Fibroblast of skin of left quadriceps (primary cell): Measurements from ENCODE around the gene STXBP5.

ENCODE experiments used
- DNase-seq, 2 experiments: peaks; one replicate each; pipeline ENCODE4 v3.0.0-alpha.2; 2013; ENCODE audit warnings: low read depth in 2 of 2

The STXBP5 gene

DNA sequence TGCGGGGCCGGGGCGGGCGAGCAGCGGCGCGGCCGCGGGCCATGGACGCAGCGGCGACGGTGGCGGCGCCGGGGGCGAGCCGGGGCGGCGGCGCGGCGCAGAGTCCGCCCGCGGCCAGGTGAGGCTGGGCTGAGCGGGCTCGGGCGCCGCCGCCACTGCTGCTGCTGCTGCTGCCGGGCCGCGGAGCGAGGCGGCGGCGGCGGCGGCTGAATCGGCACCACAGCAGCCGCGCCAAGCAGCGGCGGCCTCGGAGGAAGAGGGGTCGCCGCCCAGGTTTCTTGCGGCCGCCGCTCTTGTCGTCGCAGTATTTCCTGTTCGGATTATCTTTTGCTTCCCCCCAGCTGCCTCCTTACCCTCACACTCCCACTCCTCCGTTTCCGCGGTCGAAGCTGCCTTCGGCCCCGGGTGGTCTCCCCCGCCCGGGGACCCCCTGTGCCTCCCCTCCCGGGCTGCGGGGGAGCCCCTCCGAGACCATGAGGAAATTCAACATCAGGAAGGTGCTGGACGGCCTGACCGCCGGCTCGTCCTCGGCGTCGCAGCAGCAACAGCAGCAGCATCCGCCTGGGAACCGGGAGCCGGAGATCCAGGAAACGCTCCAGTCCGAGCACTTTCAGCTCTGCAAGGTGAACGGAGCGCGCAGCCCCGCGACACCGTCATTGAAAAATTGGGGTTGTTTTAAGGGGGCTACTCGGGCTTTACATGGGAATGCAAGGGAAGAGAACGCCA lies at the start of gene STXBP5:
TSS of gene STXBP5 (plus strand) at position 358 of the 726 bp plus-strand sequence. CDS start at position 474, 116 bp downstream.
- no peak for DNase-seq

DNA sequence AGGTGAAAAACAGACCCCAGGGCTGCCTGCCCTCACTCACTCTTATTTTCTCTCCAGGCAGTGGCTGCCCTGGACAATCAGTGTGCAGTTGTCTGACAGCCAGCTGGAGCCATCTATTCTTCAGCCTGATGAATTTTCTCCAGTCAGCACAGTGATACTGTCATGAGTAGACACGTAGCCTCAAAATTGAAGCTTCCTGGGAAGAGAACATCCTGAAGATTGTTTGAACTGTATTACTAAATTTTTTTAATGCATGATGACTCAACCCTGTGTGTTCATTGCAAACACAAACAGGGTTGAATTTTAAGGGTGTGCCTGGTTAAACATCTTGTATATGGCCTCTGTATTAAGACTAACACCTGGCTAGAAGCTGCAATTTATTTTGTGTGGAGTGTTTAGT lies 49.8 kb upstream of the STXBP5 start:
- DNase-seq = no peak

- DNase-seq = no peak
Observed at GRCh38 chr6:147156218-147156617, 48.0 kb upstream of the STXBP5 start.

DNA sequence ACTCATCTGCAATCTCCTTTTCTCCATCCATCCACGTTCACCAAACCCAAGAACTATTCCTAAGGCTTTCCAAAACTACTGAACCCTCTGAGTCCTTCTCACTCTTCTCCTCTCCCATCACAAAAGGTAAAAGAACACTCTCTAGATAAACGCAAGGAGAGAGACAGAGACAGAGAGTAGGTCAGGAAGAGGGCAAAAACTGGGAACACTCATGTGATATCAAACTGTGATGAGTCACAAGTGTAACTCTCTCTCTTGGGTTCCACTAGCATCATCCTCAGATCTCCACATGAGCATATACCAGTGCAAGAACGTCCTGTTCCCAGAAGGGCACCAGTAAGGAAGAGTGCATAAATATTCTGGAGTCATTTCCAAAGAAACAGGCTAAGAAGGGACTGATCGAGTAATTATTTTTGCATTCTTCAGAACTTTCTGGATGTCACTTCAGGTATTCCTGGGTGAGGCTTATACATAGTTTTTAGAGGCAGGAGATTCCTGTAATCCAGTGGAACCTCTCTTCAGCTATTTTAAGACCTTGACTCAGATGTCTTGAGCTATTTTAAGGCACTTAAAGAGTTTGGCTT lies 47.3 kb upstream of the STXBP5 start:
- no peak for DNase-seq

DNA sequence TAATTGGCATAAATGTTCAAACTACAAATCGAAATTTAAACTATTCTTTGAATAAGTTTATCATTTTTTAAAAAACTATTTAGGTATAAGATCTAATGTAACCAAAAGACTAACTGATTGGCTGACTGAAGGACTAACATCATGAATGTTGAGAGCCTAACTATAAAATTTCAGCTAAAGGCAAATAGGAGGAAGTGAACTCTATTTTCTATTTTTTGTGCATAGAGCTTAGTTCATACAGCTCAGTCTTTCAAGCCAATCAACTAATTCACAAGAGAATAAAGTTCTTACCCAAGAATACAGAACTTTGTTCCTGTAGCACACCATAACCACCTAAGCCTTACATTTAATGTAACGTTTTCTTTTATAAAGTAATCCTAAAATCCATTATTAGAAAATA lies 46.3 kb upstream of the STXBP5 start:
- DNase-seq = no peak

- DNase-seq = no peak
Observed at GRCh38 chr6:147158881-147159280, 45.3 kb upstream of the STXBP5 start.

DNA sequence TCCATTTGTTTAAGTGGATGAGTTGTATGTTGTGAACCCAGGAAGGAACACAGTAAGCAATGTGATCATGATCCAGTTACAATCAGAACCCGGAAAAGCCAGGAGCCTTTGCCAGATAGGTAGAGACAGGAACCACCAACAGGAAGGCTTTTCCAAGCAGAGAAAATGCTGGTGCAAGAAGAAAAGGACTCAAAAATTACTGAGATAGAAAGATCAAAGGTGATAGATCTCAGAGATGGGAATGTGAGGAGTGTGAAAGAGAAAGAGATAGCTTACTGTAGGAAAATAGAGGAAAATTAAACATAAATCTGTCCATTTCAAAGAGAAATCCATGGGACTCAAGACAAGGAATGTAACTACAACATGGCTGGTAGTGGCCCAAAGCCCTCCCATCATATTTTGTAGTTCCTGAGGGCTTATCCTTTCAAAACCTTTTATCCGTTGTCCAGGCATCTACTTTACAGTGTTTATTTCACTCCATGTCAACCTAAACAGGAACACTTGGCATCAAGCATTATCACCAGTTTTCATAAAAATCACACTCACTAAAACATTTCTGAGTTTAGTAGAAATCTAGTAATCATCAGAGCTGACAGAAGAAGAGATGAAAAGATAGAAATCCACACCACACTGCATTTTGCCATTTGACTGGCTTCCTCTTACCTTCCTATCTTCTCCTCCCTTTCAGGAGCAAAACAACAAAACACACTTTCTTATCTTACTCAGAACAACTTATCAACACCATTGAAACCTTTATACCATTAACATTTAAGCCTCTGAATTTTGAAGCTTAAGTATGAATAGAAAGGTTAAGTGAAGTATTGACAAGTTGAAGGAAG lies 44.5 kb upstream of the STXBP5 start:
- no peak for DNase-seq

GRCh38 chr6:147160593-147160992 lies 43.6 kb upstream of the STXBP5 start:
- no peak for DNase-seq

DNA sequence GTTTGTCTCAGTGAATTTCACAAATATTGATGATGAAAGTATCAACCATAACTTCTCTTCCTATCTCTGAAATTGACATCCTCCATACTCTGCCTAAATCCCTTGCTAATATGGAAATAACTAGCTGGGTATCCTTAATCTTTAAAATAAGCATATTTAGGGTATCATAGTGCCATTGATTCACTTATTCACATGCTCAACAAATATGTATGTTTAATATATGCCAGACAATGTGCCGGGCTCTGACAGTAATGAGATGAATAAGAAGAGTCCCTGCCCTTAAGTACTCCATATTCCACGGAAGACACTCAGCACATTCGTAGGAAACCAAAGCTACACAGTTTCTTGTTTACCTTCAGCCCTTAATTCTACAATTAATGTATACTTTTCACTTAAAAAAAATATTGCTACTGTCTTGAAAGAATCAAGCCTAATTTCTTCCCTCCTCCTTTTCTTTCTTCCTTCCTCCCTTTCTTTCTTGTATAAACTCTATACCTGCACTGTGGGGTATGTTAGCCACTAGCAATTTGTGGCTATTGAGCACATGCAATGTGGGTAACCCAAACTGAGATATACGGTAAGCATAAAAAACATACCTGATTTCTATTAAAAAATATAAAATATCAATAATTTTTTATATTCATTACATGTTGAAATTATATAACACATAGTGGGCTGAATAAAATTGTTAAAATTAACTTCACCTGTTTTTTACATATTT lies 42.8 kb upstream of the STXBP5 start:
- no peak for DNase-seq

GRCh38 chr6:147161974-147162495 lies 42.2 kb upstream of the STXBP5 start:
- peak; percentile 63 to 64 for DNase-seq

DNA sequence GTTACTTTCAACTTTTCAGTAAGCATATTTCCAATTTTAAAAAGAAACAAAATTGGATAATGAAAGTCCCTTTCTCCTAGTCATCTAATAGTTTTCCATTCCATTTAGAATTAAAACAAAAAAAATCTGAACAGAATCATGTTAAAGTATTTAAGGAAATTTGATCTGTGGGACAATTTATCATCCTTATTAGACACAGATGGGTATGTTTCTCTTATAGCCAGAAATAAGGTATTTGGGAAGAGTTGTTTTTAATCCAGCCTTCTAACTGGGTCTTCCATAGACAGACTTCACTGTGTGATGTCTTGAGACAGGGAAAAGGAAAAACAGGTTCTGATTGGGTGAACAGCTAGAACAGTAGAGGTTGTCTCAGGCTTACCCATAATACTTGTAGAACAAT lies 39.5 kb upstream of the STXBP5 start:
- DNase-seq = no peak

DNA sequence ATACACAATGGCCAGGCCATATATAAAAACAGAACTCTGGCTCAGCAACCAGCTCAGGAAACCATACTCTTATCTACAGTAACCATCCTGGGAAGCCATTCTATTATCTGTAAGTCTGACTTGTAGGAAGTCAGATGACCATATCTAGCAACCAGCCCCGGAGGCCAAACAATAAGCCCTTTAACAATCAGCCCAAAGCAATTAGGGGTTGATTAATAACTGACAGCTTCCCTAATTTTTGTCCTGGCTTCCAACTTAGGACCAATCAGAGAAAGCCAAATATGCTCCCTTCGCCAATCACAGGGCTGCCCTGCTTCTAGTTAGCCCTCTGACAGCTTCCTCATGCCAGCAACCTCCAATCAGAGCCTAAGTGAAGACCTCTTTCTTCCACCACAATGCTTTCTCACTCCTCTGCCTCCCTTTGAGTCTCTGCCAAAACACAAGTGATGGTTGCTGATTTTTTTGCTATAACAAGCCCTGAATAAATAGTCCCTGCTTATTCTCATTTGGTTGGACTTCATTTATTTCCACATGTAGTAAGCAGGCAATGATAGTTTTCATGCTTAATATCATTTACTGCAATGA lies 37.8 kb upstream of the STXBP5 start:
- no peak for DNase-seq

- DNase-seq = no peak
Observed at GRCh38 chr6:147166992-147167391, 37.2 kb upstream of the STXBP5 start.

DNA sequence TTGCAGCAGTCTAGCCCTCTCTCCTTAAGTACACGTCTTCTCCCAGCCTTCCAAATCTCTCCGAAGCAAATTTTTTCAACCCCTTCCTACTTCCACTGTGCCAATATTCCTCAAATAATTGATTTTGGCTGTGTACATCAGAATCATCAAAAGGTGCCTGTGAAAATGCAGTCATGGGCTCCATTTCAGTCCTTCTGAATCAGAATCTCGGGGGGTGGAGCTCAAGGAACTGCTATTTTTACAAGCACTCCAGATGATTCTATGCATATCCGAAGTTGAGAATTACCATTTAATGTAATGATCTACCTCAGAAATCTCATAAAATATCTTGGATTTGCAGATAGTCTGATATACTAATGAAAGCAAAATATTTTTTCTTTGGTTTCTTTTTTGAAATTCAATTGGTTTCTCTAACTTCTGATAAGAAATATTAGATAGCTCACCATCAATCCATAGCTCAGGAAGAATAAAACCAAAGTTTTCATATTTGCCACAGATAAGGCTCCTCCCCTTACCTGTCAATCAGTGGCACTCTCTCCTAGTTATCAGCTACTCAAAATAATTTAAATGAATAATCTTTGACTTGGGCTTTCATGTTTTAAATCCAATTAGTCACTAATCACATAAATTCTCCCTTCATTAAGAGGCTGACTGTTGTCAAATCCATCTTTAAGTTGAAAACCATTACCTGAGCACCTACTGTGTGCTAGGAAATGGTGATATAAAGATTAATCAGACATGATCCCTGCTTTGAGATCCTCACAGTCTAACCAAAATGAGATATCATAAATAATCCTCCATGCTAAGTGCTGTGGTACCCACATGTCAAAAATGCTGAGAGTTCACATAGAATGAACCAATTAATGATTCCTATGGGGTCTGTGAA lies 36.4 kb upstream of the STXBP5 start:
- DNase-seq = no peak

DNA sequence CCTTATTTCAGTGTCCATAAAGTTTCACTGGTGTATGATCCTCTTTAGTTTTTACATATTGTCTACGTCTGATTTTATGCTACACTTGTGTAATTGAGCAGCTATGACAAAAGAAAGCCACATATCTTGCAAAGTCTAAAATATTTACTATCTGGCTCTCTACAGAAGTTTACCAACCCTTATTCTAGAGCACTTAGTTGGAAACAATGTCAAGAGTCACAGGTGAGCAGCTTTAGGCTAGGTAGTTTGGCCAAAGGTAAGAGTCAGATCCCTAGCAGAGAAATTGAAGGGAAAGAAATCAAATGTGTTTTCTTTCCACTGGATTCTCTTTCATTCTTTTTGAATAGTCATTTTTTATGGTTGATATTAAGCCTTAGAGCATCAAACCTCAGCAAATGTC lies 34.7 kb upstream of the STXBP5 start:
- no peak for DNase-seq

- DNase-seq = peak; percentile 96
Observed at GRCh38 chr6:147170269-147170668, 33.9 kb upstream of the STXBP5 start.

GRCh38 chr6:147173140-147173539 lies 31.1 kb upstream of the STXBP5 start:
- DNase-seq = no peak

DNA sequence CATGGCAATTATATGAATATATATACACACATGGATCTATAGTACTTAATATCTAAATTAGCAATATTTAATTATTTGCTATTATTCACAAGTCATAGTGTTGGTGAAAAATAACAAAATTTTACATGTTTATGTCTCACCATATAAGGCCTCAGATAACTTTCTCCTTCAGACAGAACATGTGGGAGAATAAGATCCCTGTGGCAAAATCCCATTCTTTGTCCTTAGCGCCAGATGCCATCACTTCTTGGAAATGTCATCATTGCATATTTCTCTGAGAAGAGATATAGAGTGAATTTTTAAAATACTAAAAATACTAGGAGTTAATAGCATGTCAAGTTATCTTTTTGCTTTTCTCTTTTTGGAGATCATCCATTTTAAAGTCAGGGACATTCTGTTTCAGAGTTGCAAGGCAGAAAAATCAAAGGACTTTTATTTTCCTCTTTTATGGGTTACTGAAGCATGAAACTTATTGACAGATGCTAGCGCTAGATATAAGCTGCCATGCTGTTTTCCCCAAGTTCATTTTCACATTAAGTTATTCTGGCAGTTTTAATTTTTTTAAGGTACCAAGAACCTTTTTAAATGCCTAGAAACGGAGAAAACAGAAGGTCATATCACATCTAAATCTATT lies 30.4 kb upstream of the STXBP5 start:
- DNase-seq = no peak

- DNase-seq = no peak
Observed at GRCh38 chr6:147176795-147177194, 27.4 kb upstream of the STXBP5 start.

GRCh38 chr6:147177286-147177685 lies 26.9 kb upstream of the STXBP5 start:
- no peak for DNase-seq
